ENCODE measurements around the gene RPL28. TPM values are rescaled to one million over a fixed set of nuclear protein-coding genes. Genes with fewer than 3 reads are reported as not detected.

RPL28 gene
- total RNA-seq, 1 experiment from 2014 or later, result 2,505 TPM

GRCh38 chr19:55368106-55368505, 17.6 kb upstream of the RPL28 start (continued):
- no peak for TF ChIP-seq IRF2 (CRISPR knock-in tag; IDR thresholded peaks at IDR 0.05; ENCODE audit: borderline replicate concordance, low read depth)
- TF ChIP-seq IRF1 (CRISPR knock-in tag; IDR thresholded peaks at IDR 0.05), result no peak
- TF ChIP-seq NFE2L1 (CRISPR knock-in tag; IDR thresholded peaks at IDR 0.05), result no peak
- TF ChIP-seq AFF4 (CRISPR knock-in tag; IDR thresholded peaks at IDR 0.05; ENCODE audit: borderline replicate concordance), result no peak
- TF ChIP-seq ZNF317 (CRISPR knock-in tag; IDR thresholded peaks at IDR 0.05; ENCODE audit: borderline replicate concordance, low read depth), result no peak
- no peak for TF ChIP-seq NR1H2 (CRISPR knock-in tag; IDR thresholded peaks at IDR 0.05)
- TF ChIP-seq NFATC4 (CRISPR knock-in tag; IDR thresholded peaks at IDR 0.05), result no peak
- TF ChIP-seq JUN (CRISPR knock-in tag; IDR thresholded peaks at IDR 0.05), result no peak
- TF ChIP-seq GABPB1 (CRISPR knock-in tag; IDR thresholded peaks at IDR 0.05), result no peak
- no peak for TF ChIP-seq NFYB (CRISPR knock-in tag; conservative IDR thresholded peaks at IDR 0.05; ENCODE audit: low read depth)
- no peak for TF ChIP-seq ESRRA (CRISPR knock-in tag; IDR thresholded peaks at IDR 0.05; ENCODE audit: borderline replicate concordance)
- TF ChIP-seq CDX4 (CRISPR knock-in tag; IDR thresholded peaks at IDR 0.05; ENCODE audit: borderline replicate concordance), result no peak

- CTCF ChIA-PET, result interaction anchor here (0.6 to 2.8 kb wide), 10 partner anchors 15 to 890 kb away, joined by 3 to 13 read pairs (median 4); partner anchors contain the start of genes ISOC2 and TMEM238
- H3K4me3 Mint-ChIP-seq, result peak overlapping the region; percentile 50
These were observed 16.8 kb upstream of the RPL28 start for GRCh38 chr19:55368701-55369563.

More at GRCh38 chr19:55368701-55369563, 16.8 kb upstream of the RPL28 start:
- H3K36me3 Mint-ChIP-seq, result no peaks in the 10 kb centered on the region
- H3K4me1 Mint-ChIP-seq, result peaks cover 16% of the 10 kb centered on the region
- peak; percentile 13 for ATAC-seq
- no peaks in the 10 kb centered on the region for H3K9me3 Mint-ChIP-seq
- TF ChIP-seq NR1H2 (CRISPR knock-in tag; IDR thresholded peaks at IDR 0.05), result 0 out of 2 replicates have a peak, but pooled peaks have one; percentile 38
- no peak for TF ChIP-seq ZNF281 (CRISPR knock-in tag; IDR thresholded peaks at IDR 0.05)
- 0 out of 2 replicates have a peak, but pooled peaks have one; percentile 62 for TF ChIP-seq ZNF138 (CRISPR knock-in tag; conservative IDR thresholded peaks at IDR 0.05)
- no peak for TF ChIP-seq CTCF (IDR thresholded peaks at IDR 0.05)
- 0 out of 2 replicates have a peak, but pooled peaks have one; percentile 23 for TF ChIP-seq ARID4B (CRISPR knock-in tag; IDR thresholded peaks at IDR 0.05; ENCODE audit: borderline replicate concordance)
- POLR2A ChIA-PET, result interaction anchor here (0.6 to 2.9 kb wide), 6 partner anchors 15 to 67 kb away, joined by 3 to 12 read pairs (median 4); partner anchors contain the start of gene KMT5C
- DNase-seq (ENCODE audit: low spot score), result peak; percentile 49
- H3K27ac Mint-ChIP-seq, result no peak overlapping the region
- peaks cover 80% of the 10 kb centered on the region for H3K27me3 Mint-ChIP-seq (ENCODE audit: low read depth)
